Activated CD8-positive, alpha-beta memory T cell treated with anti-CD3 and anti-CD28 coated beads for 1 hour (primary cell): ENCODE measurements around the gene PAIP1.
A peak's percentile ranks its signal among the peaks of the same experiment; 100 is the strongest.
"Not testable (repeated sequence)": the region's sequence is repeated elsewhere in the genome, so short reads cannot be mapped to it uniquely, and the experiment has no call there.

Experiments
- DNase-seq, 2 donors: peaks; one replicate each; pipeline ENCODE4 v3.0.0-alpha.2; 2020; ENCODE audit warnings: low read depth in 1 of 2; ENCODE audit errors: extremely low read depth in 1 of 2

Gene PAIP1, protein sequence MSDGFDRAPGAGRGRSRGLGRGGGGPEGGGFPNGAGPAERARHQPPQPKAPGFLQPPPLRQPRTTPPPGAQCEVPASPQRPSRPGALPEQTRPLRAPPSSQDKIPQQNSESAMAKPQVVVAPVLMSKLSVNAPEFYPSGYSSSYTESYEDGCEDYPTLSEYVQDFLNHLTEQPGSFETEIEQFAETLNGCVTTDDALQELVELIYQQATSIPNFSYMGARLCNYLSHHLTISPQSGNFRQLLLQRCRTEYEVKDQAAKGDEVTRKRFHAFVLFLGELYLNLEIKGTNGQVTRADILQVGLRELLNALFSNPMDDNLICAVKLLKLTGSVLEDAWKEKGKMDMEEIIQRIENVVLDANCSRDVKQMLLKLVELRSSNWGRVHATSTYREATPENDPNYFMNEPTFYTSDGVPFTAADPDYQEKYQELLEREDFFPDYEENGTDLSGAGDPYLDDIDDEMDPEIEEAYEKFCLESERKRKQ

DNA sequence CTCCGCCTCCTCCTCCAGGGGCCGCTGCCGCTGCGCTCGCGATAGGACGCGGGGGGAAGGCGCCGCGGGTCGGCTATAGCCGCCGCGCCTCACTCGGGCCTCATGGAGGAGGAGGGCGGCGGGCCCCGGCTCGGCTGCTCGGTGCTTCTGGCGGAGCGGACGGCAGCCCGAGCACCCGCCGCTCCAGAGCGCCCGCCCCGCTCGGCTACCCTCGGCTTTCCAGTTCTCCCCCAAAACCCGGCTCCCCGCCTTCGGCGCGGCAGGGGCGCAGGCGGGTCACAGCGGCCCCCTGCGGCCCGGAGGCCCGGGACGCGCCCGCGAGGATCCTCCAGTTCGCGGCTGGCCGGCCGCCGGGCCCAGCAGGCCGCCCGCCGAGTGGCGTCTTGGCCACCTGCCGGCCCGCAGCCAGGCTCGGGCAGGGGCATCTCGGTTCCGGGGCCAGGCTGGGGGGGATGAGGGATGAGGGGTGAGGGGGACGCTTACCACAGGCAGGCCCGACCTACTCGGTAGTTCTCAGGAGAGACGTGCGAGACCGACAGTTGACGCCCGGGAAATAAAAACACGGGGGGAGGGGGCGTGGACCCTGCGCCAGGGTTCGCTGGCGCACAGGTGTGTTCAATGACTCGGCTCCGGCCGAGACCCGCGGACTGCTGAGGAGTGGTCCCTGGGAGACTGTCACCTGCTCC lies at the start of gene PAIP1:
Gene PAIP1, minus strand, starts transcription at position 221 of the 686 bp plus-strand sequence. CDS start 231 bp downstream, outside the sequence.
- peak; percentile 34 to 69 for DNase-seq

DNA sequence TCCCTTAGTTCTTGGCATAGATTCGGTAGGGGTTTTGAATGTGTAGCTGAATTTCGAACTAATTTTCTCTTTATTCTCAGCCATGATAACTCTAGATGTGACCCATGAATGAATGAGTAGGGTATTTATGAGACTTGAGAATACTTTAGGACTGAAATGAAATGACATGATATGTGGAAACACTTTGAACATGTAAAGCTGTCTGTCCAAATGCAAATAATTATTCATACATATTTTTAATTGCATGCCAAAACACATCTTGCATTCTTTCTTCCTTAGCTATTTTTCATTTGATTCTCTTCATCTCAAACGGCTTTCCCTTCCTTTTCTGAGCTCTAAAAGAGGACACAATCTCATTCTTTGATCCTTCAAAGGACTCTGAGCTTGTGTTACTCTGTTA lies 49.5 kb upstream of the PAIP1 start:
- DNase-seq, result no peak

DNA sequence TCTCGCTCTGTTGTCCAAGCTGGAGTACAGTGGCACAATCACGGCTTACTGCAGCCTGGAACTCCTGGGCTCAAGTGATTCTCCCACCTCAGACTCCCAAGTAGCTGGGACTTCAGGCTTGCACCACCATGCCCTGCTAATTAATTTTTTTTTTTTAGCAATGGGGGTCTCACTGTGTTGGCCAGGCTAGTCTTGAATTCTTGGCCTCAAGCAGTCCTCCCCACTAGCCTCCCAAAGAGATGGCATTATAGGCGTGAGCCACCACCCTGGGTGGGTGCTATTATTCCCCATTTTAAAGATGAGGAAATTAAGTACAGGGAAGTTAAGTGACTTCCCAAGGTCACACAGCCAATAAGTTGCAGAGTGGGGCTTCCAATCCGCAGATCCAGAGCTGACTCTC lies 47.8 kb upstream of the PAIP1 start:
- DNase-seq, result no peak

DNA sequence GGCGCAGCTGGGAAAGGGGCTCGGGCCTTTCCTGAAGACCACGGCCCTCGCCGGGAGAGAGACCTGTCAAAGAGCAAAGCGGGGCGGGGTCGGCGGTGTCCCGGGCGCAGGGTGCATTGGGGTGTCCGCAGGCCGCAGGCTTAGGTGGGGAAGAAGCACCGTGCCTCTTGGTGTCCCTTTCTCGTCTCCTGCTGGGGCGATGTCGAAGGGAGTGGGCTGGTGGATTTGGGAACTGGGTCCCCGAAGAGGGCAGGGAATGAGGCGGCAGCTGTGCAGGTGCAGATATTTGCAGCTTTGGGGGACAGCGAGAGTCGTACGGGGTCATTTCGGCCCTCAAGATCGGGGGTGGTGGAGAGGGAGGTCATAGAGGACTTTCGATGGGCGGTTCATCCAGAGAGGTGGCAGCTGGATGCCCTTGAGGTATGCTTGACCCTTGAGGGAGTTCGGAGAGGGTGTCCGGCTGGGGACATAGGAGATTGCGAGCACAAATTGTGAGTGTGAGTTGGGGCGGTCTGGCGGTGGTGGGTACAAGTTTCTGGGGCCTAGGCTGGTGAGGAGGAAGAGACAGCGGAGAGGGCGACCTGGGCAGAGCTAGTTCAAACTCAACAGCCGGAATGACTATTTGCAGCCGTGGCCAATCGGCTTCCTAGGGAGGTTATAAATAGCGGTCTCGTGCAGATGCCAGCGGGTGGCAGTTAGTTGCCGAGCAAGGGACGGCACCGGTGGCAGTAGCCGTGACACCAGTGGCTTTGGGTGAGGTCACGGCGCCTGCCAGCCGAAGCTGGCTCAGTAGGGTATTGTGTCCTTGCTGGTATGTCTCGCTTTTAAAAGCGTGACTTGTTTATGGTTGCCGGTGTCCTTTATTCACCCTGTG lies 46.7 kb upstream of the PAIP1 start:
- peak; percentile 19 to 40 for DNase-seq

DNA sequence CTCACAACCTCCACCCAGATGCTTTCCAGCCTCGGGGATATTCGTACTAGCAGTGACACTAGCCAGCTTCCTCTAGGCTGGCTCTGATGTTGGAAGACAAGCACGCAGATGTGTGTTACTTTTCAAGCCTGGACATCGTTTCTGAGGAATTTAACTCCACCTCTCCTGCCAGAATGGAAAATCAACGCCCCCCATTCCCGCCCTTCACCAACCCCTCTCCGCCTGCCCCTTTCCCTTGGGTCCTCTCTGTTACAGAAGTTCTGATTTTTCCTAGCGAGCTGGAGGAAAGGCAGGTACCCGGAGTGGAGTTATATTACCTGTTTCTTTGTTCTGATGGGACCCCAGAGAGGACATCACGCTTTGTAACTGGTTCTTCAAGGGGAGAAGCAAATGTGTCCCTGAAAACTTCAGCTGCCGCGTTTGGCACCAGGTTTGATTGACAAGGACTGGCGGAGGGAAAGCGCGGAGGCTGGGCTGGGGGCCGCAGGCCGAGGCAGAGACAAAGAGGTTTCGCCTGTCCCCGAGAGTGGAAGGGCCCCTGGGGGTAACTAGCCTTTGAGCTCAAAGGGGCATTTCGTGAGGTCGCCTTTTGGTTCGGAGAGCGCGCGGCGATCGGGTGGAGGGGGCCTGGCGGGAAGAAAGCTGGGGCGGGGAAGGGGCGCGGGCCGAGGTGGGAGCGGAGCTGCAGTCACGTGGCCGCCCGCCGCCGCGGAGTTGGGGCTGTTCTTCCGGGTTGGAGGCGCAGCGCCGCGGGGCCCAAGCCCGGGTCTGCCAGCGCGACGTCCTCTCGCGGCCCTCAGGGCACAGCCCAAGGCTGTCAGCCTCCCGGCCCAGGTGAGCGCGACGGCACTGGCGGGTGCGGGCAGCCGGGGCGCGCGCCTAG lies 45.8 kb upstream of the PAIP1 start, which contains the start of gene NNT:
Gene NNT, plus strand, starts transcription at position 720 of the 883 bp plus-strand sequence. CDS start 6,016 bp downstream, outside the sequence.
- DNase-seq, result peak; percentile 24 to 72

DNA sequence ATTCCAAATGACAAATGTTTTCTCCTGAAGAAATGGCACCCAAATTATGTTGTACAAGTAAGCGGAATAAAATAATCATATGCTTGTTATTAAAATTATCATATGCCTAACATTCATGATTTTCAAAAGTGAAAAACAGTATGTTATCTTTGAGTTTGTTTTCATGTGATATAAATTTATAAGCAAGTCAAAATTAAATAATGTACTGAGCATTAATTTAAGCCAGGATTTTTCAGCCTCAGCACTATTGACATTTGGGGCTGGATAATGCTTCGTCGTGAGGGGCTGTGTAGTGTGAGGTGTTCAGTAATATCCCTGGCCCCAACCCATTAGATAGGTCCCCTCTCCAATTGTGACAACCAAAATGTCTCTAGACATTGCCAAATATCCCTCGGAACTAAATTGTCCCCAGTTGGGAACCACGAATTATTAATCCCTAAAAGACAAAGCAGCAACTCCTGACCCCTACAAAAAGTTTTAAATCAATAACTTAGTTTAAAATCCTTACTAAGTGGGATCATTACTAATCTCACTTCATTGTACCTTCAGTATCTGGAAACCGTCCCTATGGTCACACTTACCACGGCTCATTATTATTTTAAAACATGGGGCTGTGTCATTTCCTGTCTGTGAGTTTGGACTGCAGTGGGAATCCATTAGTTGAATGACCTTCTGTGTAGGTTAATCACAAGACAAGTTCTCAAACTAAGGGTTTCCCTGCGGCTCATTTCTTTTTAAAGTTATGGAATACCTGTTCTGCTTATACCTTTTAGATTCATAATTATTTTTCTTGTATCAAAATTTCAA lies 44.8 kb upstream of the PAIP1 start:
- no peak for DNase-seq

DNA sequence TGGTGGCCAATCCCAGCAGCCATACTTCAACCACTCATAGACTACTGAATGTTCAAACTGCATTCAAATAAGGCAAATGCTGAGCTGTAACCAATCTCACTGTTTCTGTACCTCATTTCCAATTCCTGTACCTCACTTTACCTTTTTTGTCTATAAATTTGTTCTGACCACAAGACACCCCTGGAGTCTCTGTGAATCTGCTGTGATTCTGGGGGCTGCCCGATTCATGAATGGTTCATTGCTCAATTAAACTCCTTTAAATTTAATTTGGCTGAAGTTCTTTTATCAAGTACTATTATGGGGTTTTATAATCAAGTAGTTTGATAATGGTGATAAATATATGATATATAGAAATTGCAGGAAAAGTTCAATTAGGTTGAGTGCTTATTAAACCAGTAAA lies 42.0 kb upstream of the PAIP1 start:
- not testable (repeated sequence) for DNase-seq

DNA sequence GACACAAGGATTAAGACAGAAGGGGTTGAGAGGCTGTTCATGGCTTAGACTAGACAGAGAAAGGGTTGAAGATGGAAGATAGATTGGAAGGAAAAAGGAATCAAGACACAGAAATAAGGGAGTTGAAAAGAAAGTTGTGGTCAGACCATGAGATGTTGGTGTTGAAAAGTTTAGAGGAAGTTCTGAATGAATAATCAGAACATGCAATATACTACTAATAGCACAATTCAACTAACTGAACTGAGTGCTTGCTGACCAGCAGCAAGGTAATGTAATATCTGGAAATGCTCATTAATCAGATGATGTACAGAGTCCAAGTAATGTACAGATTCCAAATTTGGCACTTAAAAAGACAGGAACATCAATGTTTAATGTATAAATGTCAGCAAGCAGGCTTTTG lies 35.5 kb upstream of the PAIP1 start:
- DNase-seq, result no peak

DNA sequence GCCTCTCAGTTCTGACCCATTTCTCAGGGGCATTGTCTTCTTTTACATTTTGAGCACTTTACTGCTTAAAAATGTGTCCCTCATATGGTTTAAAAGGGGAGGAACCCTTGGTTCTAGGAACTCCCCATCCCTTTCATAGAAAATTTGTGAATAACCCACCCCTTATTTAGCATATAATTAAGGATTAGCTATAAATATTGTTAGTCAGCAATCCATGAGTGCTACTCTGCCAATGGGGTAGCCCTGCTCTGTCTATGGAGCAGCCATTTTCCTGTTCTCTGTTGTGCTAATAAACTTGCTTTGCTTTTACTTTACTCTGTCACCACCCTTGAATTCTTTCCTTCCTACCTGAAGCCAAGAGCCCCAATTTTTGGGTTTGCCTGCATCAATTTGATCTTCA lies 33.8 kb upstream of the PAIP1 start:
- DNase-seq, result no peak

DNA sequence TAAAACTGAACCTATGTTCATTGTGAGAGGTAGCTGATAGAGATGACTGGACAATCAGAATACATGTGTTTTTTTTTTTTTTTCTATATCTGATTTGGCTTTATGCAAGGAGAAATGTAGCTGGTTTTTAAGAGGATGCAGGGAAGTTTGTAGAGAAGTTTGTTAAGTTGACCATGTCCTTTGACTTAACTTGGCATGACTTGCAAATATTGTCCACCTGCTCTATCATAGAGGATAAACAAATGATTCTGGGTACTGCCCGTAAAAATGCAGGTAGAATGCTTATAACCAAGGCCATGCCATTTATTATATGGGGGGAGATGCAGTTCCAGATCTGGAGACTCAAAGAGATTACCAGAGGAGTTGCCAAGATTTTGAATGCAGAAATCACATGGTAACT lies 32.4 kb upstream of the PAIP1 start:
- no peak for DNase-seq

DNA sequence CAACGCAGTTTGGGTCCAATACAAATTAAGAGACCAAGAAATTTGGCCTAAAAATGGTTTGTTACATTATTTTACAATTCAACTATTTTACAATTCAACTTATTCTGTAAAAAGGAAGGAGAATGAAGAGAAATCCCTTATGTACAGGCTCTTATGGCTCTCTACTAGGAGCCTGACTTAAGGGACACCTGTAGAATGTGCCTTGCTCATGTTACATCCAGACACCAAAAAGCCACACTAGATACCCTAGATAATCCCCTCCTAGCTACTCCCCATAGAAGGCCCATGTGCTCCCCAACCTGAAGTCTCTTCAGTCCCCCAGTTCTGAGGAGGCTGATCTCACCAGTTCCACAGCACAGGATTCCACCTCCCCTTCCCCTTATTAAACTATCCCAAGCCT lies 32.0 kb upstream of the PAIP1 start:
- DNase-seq, result no peak

DNA sequence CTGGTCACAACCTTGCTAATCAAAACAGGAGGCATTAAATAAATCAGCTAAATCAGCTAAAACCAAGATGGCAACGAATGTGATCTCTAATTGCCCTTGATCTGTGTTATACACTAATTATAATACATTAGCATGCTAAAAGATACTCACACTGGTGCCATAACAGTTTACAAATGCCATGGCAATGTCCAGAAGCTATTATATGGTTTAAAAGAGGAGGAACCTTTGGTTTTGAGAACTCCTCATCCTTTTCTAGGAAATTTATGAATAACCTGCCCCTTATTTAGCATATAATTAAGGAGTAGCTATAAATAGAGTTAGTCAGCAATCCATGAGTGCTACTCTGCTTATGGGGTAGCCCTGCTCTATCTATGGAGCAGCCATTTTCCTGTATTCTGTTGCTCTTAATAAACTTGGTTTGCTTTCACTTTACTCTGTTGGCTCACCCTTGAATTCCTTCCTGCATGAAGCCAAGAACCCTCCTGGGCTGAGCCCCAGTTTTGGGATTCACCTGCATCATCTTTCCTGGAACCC lies 27.4 kb upstream of the PAIP1 start:
- DNase-seq, result no peak

DNA sequence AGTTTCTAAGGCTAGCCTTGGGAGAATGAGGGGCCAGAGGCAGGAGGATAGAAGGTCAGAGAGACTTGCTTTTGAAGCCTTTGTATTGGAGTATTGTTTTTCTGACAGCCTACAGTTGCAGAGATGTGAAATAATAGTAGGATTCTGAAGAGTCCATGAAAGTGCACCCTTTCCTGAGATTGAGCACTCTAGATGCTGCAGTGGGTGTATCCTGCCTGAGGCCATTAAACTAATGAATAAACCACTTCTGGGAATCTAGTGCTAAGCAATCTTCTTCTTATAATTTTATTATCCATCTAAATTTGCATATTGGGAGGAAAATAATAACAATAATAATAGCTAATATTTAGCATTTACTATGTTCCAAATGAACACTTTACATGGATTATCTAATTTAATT lies 26.8 kb upstream of the PAIP1 start:
- DNase-seq, result no peak

DNA sequence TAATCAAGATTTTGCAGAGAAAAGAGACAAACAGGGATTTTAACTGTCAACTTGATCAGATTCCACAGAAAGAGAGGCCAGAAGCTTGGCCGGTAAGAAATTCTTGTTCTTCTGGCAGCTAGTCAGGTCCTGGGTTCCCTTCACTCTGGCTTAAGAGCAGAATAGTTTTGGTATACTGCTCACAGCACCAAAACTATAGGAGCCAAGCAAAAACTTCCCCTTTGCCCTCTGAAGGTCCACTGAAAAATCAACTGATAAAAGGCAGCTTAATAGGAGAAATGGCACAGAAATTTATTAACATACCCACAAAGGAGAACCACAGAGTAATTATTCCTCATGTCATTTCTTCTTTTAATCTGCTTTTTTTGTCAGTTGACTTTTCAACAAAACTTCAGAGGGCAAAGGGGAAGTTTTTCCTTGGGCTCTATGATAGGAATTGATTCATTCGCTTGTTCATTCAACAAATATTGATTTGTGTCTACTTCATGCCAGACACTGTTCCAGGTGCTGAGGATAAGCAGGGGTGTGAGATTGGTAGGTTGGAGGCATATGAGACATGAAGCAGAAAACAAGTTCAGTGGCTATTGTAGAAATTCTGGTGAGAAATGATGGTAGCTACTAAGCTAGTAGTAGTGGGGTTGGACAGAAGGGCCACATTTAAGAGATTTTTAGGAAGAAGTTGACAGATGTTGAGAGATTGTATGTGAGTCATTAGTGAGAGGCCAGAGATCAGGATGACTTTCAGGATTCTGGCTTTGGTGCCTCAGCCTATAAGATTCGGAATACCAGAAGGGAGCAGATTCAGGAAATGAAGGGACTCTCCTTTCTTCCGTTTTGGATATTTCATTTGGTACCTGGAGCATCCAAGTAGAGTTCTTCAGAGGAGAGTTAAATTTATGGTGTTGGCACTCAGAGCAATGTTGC lies 25.5 kb upstream of the PAIP1 start:
- no peak for DNase-seq

DNA sequence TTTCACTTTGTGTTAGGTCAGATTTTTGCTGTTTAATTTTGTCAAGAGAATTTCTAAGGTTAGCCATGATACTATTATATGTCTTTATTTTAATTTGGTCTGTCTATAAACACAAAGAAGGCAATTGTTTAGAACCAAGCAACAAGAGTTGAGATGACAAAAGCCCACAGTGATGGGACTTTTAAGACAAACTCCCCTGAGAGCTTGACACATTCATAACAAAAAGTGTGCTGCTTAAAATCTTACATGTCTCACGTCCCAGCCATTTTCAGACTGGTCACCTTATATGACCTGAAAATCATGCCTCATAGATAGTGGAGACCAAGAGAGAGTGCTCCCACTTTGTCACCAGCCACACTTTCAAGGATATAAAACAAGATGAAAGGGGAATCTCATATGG lies 24.5 kb upstream of the PAIP1 start:
- DNase-seq, result no peak

DNA sequence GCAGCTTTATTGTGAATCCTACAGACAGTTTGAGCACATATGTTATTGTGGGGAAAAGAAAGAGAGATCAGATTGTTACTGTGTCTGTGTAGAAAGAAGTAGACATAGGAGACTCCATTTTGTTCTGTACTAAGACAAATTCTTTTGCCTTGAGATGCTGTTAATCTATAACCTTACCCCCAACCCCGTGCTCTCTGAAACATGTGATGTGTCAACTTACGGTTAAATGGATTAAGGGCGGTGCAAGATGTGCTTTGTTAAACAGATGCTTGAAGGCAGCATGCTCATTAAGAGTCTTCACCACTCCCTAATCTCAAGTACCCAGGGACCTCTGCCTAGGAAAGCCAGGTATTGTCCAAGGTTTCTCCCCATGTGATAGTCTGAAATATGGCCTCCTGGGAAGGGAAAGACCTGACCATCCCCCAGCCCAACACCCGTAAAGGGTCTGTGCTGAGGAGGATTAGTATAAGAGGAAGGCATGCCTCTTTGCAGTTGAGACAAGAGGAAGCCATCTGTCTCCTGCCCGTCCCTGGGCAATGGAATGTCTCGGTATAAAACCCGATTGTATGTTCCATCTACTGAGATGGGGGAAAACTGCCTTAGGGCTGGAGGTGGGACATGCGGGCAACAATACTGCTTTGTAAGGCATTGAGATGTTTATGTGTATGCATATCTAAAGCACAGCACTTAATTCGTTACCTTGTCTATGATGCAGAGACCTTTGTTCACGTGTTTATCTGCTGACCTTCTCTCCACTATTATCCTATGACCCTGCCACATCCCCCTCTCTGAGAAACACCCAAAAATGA lies 23.7 kb upstream of the PAIP1 start:
- not testable (repeated sequence) for DNase-seq

DNA sequence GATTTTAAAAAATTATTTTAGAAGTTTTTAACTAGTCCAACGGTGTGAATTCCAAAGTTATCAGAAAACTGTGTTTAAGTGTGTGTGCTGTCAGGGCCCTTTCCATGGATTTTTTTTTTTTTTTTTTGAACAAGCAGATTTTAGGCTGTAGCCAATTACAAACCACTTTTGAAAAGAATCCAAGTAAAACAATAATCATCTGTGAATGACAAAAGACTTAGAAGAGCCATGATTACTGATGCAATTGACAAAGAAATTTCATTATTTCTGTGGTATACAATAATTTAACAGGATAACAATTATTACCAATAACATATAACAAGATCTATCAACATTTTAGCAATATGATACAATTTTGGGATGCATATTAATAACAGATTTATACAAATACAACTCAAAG lies 16.2 kb upstream of the PAIP1 start:
- DNase-seq, result no peak
